Nephron progenitor cell (in vitro differentiated cells): ENCODE measurements around the gene TEKT5.

Source experiments
- DNase-seq: peaks from one replicate; pipeline ENCODE4 v3.0.0; 2021
- H3K27ac Mint-ChIP-seq: 2 replicates; pipeline ENCODE4 v1.8.0; 2021; ENCODE audit warnings: mild to moderate bottlenecking, moderate library complexity, mixed read lengths
- H3K27me3 Mint-ChIP-seq: 2 replicates; pipeline ENCODE4 v1.8.0; 2021; ENCODE audit warnings: mild to moderate bottlenecking, low read depth, mixed read lengths; ENCODE audit not compliant: poor library complexity
- H3K36me3 Mint-ChIP-seq: 2 replicates; pipeline ENCODE4 v1.8.0; 2021; ENCODE audit warnings: low read depth, mixed read lengths
- H3K4me1 Mint-ChIP-seq: 2 replicates; pipeline ENCODE4 v1.8.0; 2021; ENCODE audit warnings: mixed read lengths
- H3K4me3 Mint-ChIP-seq: 2 replicates; pipeline ENCODE4 v1.8.0; 2021; ENCODE audit warnings: mild to moderate bottlenecking, moderate library complexity, mixed read lengths
- H3K9me3 Mint-ChIP-seq: 2 replicates; pipeline ENCODE4 v1.8.0; 2021; ENCODE audit warnings: mild to moderate bottlenecking, moderate library complexity, mixed read lengths
- CTCF ChIP-seq: fragments of 200-600 bp; sonication (generic); IDR thresholded peaks from 2 replicates; pipeline ENCODE4 v1.5.0; 2021; ENCODE audit warnings: antibody characterized with exemption

Gene TEKT5

GRCh38 chr16:10617662-10618420 lies 76.9 kb downstream of the TEKT5 start:
- Mint-ChIP-seq H3K27ac (no peak overlapping the region), H3K36me3 (no peaks in the 10 kb centered on the region), H3K27me3 (peaks cover 29% of the 10 kb centered on the region), H3K9me3 (no peaks in the 10 kb centered on the region), H3K4me3 (peak overlapping the region; percentile 35), H3K4me1 (peaks cover 35% of the 10 kb centered on the region)
- DNase-seq: no peak
- TF ChIP-seq CTCF: no peak

DNA sequence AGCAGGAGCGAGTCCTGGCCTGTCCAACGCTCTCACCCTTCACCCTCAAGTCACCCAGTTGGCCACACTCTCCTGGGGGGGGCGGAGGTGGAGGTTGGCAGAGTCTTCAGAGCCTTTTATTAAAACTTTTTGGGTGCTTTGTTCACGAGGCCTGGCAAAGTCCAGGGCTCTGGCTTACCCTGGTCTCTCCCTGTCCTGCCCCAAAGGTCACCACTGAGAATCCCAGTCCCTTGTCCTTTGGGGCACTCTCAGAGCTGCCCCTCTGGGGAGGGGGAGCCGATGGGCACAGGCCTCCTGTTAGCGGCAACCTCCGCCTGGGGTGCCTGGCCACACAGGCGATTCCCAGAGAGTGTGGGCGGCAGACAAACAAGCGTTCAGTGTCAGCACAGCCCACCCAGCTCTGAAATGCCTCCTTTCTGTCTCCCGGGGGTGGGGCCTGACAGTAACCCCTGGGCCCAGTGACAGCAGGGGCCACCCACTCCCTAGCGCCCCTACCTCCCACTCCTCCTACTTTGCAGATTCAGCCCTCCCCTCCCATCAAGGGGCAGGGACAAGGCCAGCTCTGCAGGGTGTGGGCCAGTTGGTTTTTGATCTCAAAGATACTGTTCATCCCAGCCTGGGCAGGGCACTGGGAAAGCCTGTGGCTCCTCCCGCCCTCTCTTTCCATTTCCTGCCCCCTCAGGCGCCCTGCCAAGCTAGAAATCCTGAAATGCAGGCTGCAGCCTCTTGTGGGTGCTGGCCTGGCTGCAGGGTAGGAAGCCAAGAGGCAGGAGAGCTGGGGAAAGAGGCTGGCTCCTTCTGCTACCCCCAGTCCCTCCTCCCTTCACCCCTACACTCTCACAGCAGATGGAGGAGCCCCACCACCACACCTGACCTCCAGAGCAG lies 77.7 kb downstream of the TEKT5 start:
- peak; percentile 42 for DNase-seq
- no peak for TF ChIP-seq CTCF

GRCh38 chr16:10616419-10616755 lies 78.3 kb downstream of the TEKT5 start:
- Mint-ChIP-seq H3K36me3 (no peaks in the 10 kb centered on the region), H3K27me3 (peaks cover 33% of the 10 kb centered on the region), H3K9me3 (no peaks in the 10 kb centered on the region), H3K4me3 (no peak overlapping the region), H3K27ac (no peak overlapping the region), H3K4me1 (peaks cover 35% of the 10 kb centered on the region)
- no peak for DNase-seq
- no peak for TF ChIP-seq CTCF

More for the DNA sequence above, 77.7 kb downstream of the TEKT5 start:
- peaks cover 33% of the 10 kb centered on the region for H3K27me3 Mint-ChIP-seq
- H3K4me3 Mint-ChIP-seq: peak overlapping the region; percentile 35
- no peaks in the 10 kb centered on the region for H3K9me3 Mint-ChIP-seq
- no peaks in the 10 kb centered on the region for H3K36me3 Mint-ChIP-seq
- H3K27ac Mint-ChIP-seq: no peak overlapping the region
- peaks cover 35% of the 10 kb centered on the region for H3K4me1 Mint-ChIP-seq

DNA sequence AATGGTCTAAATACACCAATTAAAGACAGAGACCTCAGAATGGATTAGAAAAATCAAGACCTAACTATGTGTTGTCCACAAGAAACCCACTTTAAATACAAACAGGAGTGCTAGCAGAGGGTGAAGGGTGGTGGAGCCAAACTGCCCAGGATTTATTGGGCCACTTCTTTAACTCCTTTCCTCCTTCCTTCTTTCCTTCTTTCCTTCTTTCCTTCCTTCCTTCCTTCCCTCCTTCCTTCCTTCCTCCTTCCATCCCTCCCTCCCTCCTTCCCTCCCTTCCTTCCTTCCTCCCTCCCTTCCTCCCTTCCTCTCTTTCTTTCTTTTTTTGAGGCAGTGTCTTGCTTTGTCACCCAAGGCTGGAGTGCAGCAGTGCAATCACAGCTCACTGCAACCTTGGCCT lies 80.0 kb downstream of the TEKT5 start:
- H3K27me3 Mint-ChIP-seq: peaks cover 31% of the 10 kb centered on the region
- no peak overlapping the region for H3K27ac Mint-ChIP-seq
- peaks cover 42% of the 10 kb centered on the region for H3K4me1 Mint-ChIP-seq
- no peak overlapping the region for H3K4me3 Mint-ChIP-seq
- no peak for DNase-seq
- H3K36me3 Mint-ChIP-seq: no peaks in the 10 kb centered on the region
- TF ChIP-seq CTCF: no peak
- H3K9me3 Mint-ChIP-seq: no peaks in the 10 kb centered on the region

GRCh38 chr16:10613785-10614485 lies 80.8 kb downstream of the TEKT5 start:
- DNase-seq: no peak

More at GRCh38 chr16:10613785-10614485, 80.8 kb downstream of the TEKT5 start:
- no peaks in the 10 kb centered on the region for H3K36me3 Mint-ChIP-seq
- H3K27me3 Mint-ChIP-seq: peaks cover 24% of the 10 kb centered on the region
- H3K4me3 Mint-ChIP-seq: no peak overlapping the region
- H3K4me1 Mint-ChIP-seq: peaks cover 35% of the 10 kb centered on the region
- TF ChIP-seq CTCF: no peak
- no peaks in the 10 kb centered on the region for H3K9me3 Mint-ChIP-seq
- no peak overlapping the region for H3K27ac Mint-ChIP-seq
